Type B pancreatic cell (in vitro differentiated cells): ENCODE data around the gene IRAK4. TPM values are rescaled to one million over a fixed set of nuclear protein-coding genes. Genes with fewer than 3 reads are reported as not detected.

Experiments
- DNase-seq: peaks from one replicate; pipeline ENCODE4 v3.0.0; 2021; ENCODE audit warnings: mixed read lengths; ENCODE audit not compliant: unreplicated experiment; ENCODE audit errors: extremely low spot score
- H3K27ac Mint-ChIP-seq: 2 replicates; pipeline ENCODE4 v1.8.0; 2021; ENCODE audit warnings: mild to moderate bottlenecking, mixed read lengths
- H3K27me3 Mint-ChIP-seq: 2 replicates; pipeline ENCODE4 v1.8.0; 2021; ENCODE audit warnings: mixed read lengths
- H3K36me3 Mint-ChIP-seq: 2 replicates; pipeline ENCODE4 v1.8.0; 2021; ENCODE audit warnings: mixed read lengths
- H3K4me1 Mint-ChIP-seq: one replicate; pipeline ENCODE4 v1.8.0; 2021; ENCODE audit warnings: mixed read lengths; ENCODE audit not compliant: unreplicated experiment
- H3K4me3 Mint-ChIP-seq: 2 replicates; pipeline ENCODE4 v1.8.0; 2021; ENCODE audit warnings: mild to moderate bottlenecking, mixed read lengths
- H3K9me3 Mint-ChIP-seq: 2 replicates; pipeline ENCODE4 v1.8.0; 2021; ENCODE audit warnings: mixed read lengths
- total RNA-seq: library from RNA; stranded (reverse); gene quantifications from 2 replicates; pipeline ENCODE4 v1.2.1, GENCODE V29; 2021; ENCODE audit warnings: low replicate concordance
- TF ChIP-seq, protein P1 (sequence below): fragments of 200-600 bp; sonication (generic); conservative IDR thresholded peaks from 2 replicates; pipeline ENCODE4 v1.5.0; 2021; ENCODE audit warnings: antibody characterized with exemption, mild to moderate bottlenecking

Gene IRAK4
- total RNA-seq, 1 donor from 2014 or later: 6.3 TPM

DNA sequence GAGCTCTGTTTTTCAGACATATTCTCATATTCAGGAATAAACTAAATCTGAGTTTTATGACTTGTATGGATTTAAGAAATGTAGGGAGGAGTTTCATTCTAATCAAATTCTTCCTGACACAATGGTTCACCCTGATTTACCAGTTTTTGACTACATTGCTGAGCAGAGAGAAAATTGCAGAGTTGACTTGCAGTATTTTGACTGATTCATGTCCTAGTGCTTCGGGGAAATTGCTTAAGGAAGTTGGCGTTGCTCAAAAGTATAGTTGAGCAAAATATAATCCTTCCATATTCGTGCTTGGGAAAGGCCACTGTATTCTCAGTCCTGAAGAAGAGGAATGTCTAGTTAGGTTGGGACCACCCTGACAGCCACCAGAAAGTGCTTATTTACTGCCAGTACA lies 48.6 kb downstream of the IRAK4 start:
- Mint-ChIP-seq H3K27ac (peak overlapping the region; percentile 99), H3K4me1 (peaks cover 30% of the 10 kb centered on the region), H3K36me3 (peaks cover 8% of the 10 kb centered on the region), H3K27me3 (no peaks in the 10 kb centered on the region), H3K9me3 (no peaks in the 10 kb centered on the region), H3K4me3 (peak overlapping the region; percentile 98)
- TF ChIP-seq, protein P1, sequence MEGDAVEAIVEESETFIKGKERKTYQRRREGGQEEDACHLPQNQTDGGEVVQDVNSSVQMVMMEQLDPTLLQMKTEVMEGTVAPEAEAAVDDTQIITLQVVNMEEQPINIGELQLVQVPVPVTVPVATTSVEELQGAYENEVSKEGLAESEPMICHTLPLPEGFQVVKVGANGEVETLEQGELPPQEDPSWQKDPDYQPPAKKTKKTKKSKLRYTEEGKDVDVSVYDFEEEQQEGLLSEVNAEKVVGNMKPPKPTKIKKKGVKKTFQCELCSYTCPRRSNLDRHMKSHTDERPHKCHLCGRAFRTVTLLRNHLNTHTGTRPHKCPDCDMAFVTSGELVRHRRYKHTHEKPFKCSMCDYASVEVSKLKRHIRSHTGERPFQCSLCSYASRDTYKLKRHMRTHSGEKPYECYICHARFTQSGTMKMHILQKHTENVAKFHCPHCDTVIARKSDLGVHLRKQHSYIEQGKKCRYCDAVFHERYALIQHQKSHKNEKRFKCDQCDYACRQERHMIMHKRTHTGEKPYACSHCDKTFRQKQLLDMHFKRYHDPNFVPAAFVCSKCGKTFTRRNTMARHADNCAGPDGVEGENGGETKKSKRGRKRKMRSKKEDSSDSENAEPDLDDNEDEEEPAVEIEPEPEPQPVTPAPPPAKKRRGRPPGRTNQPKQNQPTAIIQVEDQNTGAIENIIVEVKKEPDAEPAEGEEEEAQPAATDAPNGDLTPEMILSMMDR: no peak
- no peak for DNase-seq

DNA sequence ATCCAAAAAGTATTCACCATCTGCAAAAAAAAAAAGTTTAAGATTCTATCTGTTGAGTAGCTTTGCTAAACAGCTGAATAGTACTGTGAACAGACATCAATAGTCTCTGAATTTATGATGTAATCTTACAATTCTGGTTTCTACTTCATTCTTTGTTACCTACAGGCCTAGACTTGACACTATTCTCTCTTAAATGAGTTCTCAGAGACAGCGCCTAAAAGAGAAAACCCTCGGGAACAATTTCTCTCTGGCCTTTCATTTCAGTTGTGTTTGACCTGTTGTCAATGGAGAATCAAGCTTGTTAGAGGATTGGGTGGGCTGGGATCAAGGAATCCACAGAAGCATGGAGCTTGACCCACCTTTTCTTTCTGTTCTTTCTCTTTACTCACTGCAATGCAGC lies 53.3 kb downstream of the IRAK4 start:
- Mint-ChIP-seq H3K36me3 (no peaks in the 10 kb centered on the region), H3K4me3 (peak overlapping the region; percentile 63), H3K4me1 (peaks cover 12% of the 10 kb centered on the region), H3K9me3 (no peaks in the 10 kb centered on the region), H3K27ac (peak overlapping the region; percentile 92), H3K27me3 (no peaks in the 10 kb centered on the region)
- TF ChIP-seq, protein P1: no peak
- DNase-seq: no peak

DNA sequence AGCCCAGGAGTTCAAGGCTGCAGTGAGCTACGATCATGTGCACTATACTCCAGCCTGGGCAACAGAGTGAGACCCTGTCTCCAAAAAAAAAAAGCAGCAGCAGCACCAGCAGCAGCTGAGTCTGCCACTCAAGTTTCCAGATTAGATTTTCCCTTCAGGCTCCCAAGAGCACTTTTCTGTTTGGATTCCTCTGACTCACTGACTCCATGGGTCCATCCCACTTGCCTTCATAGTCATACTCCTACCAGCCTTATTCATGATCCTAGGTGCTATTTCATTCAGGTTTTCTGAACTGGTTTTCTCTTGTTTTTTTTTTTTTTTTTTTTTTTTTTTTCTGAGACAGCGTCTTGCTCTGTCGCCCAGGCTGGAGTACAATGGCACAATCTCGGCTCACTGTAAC lies 54.2 kb downstream of the IRAK4 start:
- no peaks in the 10 kb centered on the region for H3K9me3 Mint-ChIP-seq
- DNase-seq: no peak
- TF ChIP-seq, protein P1: no peak
- peaks cover 6% of the 10 kb centered on the region for H3K4me1 Mint-ChIP-seq
- no peak overlapping the region for H3K4me3 Mint-ChIP-seq
- H3K27me3 Mint-ChIP-seq: no peaks in the 10 kb centered on the region
- H3K27ac Mint-ChIP-seq: no peak overlapping the region
- no peaks in the 10 kb centered on the region for H3K36me3 Mint-ChIP-seq

DNA sequence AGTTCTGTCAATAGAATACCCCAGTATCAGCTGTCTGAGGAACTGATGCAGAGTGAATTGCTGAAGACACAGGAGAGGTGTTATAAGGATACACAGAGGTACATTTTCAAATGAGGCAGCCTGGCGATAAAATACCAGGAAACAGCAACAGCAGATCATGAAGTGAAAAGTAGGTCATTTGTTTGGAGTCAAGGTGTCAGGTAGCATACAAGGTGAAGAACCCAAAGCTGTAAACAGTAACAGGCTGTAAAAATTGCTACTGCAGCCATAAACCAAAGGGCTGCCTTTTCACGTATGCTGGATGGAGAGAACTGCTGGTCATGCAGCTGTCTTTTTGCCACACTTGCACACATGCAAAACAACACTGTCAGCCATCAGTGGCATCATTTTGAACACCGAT lies 56.7 kb downstream of the IRAK4 start:
- no peaks in the 10 kb centered on the region for H3K9me3 Mint-ChIP-seq
- no peak overlapping the region for H3K27ac Mint-ChIP-seq
- DNase-seq: no peak
- H3K4me3 Mint-ChIP-seq: no peak overlapping the region
- H3K36me3 Mint-ChIP-seq: no peaks in the 10 kb centered on the region
- H3K27me3 Mint-ChIP-seq: no peaks in the 10 kb centered on the region
- peaks cover 6% of the 10 kb centered on the region for H3K4me1 Mint-ChIP-seq
- TF ChIP-seq, protein P1: no peak

DNA sequence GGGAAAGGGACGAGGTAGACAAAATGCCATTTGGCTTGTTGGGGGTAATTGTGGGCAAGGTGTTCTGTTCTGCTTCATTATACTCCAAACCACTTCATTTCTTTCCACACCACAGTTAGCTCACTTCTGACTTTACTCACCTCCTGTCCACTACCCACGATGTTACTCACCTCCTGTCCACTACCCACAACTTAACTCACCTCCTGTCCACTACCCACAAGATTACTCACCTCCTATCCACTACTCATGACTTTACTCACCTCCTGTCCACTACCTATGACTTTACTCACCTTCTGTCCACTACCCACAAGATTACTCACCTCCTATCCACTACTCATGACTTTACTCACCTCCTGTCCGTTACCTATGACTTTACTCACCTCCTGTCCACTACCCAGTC lies 57.4 kb downstream of the IRAK4 start:
- TF ChIP-seq, protein P1: no peak
- peaks cover 6% of the 10 kb centered on the region for H3K4me1 Mint-ChIP-seq
- no peaks in the 10 kb centered on the region for H3K36me3 Mint-ChIP-seq
- H3K27me3 Mint-ChIP-seq: no peaks in the 10 kb centered on the region
- H3K27ac Mint-ChIP-seq: no peak overlapping the region
- no peaks in the 10 kb centered on the region for H3K9me3 Mint-ChIP-seq
- DNase-seq: no peak
- no peak overlapping the region for H3K4me3 Mint-ChIP-seq

DNA sequence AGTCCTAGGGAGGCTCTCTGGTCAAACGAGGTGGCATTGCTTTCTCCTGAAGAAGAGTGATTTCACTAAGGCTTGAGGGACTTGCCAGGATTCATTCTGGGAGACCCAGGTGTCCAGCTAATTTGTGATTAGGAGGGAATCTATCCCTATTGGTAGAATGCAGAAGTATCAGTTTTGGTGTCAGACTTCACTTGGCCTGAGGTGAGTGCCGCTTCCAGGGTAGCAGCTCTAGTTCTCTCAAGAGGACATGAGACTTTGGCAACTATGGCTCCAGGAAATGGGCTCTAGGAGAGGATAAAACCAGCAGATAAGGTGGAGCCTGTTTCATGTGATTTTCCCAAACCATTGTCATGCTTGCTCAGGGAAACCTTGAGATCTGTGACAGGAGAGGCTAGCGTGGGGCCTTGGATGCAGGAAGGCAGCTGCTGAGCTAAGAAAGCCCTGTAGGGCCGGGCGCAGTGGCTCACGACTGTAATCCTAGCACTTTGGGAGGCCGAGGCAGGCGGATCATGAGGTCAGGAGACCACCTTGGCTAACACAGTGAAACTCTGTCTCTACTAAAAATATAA lies 65.5 kb downstream of the IRAK4 start:
- Mint-ChIP-seq H3K27me3 (no peaks in the 10 kb centered on the region), H3K9me3 (no peaks in the 10 kb centered on the region), H3K36me3 (no peaks in the 10 kb centered on the region), H3K4me1 (peaks cover 1% of the 10 kb centered on the region), H3K4me3 (no peak overlapping the region), H3K27ac (no peak overlapping the region)
- TF ChIP-seq, protein P1: no peak
- no peak for DNase-seq
